Left lobe of liver (tissue), 2 donors: Measurements from ENCODE around the gene E2F3. TPM values are rescaled to one million over a fixed set of nuclear protein-coding genes. Genes with fewer than 3 reads are reported as not detected.

Experiments used
- ATAC-seq: fragments of 200-7000 bp; cut with Tn5 transposase; one replicate; pipeline ENCODE4 v1.9.1; 2020; ENCODE audit warnings: mild to moderate bottlenecking, moderate library complexity
- DNase-seq: peaks from one replicate; pipeline ENCODE4 v3.0.0-alpha.2; 2020; ENCODE audit warnings: low spot score
- total RNA-seq: library from RNA; stranded (reverse); gene quantifications from one replicate; pipeline ENCODE4 v1.2.1, GENCODE V29; 2021
- donor health status: DM: no; HTN: no; CAD: no; lungs with moderate emphysema.
- donor health status: DM: no; HTN: yes; CAD: no.

E2F3 gene
- total RNA-seq, 1 donor from 2014 or later = 1.4 TPM

DNA sequence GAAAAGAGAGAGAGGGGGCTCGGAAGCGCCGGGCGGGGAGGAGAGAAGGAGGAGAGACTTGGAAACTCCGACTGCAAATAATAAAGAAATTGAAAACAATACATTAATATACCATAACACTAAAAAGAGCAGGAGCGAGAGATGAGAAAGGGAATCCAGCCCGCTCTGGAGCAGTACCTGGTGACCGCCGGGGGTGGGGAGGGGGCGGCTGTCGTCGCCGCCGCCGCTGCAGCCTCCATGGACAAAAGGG, 338 bp downstream of the E2F3 start:
- no peak for ATAC-seq

DNA sequence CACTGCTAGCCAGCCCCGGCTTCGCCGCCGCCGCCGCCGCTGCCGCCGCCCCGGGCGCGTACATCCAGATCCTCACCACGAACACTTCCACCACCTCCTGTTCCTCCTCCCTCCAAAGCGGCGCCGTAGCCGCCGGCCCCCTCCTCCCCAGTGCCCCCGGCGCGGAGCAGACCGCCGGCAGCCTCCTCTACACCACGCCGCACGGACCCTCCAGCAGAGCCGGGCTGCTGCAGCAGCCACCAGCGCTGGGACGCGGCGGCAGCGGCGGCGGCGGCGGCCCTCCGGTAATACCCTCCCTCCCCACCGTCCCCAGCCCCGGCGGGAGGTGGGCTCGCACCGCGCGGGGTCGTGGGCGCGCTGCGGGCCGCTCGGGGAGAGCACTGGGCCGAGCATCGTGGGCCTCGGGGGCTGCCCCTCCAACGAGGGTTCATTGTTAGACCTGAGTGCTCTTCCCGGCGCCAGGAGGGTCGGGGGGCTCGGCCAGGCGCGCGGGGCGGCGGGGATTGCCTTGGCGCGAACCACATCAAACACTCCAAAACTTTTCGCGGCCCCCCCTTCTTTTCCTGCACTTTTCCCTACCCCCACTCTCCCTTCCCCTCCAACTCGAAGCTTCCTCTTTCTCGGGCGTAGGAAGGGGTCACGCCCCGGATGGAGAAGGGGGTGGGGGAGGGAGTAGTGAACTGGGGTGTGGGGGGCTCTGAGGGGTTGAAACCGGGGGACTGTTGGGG, 827 bp downstream of the E2F3 start:
- ATAC-seq (peak; percentile 3), DNase-seq (peak; percentile 55)

More for the DNA sequence above, 338 bp downstream of the E2F3 start:
- DNase-seq = no peak

DNA sequence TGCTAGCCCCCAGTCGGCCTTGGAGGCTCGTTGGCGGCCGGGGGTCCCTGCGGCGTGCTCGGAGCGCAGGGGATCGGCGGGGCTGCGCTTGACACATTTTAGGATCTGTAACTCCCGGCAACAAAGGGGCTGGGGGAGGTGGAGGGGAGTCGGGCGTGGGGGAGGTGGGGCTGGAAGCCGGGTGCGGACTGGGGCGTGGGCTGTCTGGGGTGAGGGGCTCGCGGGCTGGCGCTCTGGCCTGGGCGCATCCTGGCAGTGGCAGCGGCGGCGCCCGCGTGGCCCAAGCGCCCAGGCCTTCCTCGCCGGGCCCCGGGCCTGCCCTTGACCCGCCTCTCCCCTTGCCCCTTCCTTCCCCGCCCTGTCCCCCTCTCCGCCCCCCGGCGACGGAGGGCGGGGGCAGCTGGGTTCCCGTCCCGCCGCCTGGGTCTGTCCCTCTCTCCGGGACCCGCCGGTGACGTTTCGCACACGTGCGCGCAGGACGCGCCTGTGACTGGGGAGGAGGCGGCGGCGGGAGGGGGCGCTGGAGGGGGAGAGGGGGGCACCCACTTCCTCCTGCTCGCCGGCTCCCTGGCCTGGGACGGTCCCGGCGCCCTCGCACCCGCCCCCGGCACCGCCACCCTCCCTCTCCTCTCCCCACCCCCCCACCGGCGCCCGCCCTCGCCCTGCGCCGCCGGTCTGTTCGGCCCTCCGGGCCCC, 1.5 kb downstream of the E2F3 start:
- ATAC-seq = peak; percentile 51
- peak; percentile 83 for DNase-seq

DNA sequence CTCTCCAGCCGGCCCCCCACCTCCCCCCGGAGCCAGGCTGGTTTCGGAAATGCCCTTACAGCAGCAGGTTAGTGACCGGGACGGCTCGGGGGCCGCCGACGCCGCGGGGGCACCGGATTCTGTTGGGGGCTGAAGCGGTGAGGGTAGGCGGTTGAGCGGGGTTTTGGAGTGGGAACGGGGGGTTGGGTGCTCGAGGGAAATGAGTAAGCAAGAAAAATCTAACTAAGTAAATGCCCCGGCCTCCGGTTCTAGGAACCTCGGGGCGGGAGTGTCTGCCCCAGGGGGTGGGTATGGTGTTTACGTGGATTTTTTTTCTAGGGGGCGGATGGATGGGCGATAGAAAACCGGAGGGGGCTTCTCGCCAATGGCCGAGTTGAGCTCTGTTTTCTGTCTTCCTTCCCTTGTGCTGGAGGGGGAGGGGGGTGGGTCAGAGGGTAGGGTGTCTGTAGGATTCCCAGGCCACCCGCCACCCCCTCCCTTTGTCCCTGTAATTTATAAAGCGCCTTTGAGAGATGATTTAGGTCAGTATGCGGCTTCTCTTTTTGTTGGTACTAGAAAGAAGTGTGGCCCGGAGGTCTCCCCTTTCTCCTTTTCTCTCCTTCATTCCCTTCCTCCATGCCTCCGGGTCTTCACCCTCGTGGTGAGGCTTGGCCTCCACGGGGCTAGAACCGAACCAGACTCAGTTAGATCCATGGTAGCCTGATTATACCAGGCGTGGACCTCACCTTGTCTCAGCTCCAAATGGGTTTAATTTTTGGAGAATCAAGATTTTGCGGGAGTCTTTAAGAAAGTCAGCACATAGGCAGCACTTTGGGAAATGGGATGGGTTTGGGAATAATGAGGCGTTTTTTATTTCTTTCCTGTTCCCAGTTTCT, 2.3 kb downstream of the E2F3 start:
- DNase-seq (no peak), ATAC-seq (no peak)

DNA sequence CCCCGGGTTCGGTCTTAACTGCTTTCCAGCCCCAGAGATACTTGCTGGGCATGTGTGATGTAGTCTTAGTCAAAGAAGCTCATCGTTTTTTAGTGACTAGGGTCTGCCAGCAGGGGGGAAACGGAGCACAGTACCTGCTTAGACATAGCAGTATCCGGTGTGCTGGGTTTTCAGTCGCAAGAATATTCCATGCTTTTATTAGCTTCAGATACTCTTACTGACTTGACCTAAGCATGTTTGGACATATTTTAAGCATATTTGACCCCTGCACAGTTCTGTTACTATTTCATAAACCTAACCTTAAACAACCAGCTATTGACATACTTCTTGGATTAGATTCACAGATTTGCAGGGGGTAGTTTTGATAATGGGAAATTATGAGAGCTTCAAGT, 3.0 kb downstream of the E2F3 start:
- DNase-seq = no peak
- ATAC-seq = no peak

DNA sequence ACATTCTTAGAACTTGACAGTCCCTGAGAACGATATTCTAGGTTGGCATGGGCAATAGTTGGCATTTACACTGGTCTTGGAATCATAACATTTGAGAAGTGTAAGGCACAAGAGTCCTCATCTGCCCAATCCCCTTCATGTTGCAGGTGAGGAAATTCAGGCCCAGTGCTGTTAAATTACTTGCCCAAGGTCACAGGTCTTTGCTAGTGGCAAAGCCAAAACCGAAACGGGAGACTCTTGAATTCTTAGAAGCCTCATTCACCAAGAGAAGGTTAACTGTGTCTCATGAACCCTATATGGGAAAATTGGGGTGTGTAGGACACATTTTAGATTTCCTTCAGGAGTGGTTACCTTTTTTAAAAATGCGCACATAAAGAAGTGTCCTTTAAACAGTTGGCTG, 7.2 kb downstream of the E2F3 start:
- DNase-seq (no peak), ATAC-seq (no peak)

DNA sequence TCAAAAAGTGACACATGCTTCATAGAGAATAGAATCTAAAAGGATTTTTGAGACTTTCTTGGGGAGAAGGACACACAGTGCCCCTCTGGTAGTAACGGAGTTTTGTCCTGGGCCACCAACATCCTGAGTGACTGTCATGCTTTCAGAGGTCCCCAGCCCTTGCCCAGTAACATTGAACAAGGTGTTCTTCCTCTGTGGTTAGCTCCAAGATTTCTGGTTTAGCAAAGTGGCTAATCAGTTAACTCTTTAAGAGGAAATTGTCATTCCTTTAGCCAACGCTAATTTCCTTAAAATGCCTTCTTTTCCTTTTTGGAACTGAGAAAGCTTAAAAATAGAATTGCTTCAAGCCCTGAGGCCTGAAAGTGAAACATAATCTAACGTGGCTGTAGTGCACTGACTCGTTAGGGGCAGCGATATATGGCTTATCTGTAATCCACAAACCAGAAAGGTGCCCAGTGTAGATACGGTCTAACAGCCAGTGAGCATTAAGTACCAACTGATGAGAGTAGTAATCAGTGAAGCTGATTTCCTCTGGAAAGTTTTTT, 7.8 kb downstream of the E2F3 start:
- ATAC-seq (no peak), DNase-seq (no peak)

DNA sequence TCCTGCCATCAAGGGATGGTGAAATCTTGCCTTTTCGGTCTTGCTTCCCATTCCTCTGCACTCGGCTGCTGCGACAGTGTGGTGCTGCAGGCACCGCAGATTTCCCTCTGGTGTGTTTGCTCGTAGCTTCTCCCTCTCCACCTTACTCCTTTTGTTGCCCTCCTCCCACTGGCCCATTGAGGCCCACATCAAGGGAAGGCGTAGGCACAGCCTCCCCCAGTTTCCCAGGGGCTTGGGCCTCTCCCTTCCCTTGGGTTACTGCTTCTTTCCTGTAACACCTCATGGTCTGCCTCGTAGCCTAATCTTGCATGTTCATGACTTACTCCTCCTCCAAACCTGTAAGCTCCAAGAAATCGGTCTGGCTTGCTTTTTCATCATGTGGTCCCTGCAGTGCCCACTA, 9.9 kb downstream of the E2F3 start:
- no peak for DNase-seq
- no peak for ATAC-seq

DNA sequence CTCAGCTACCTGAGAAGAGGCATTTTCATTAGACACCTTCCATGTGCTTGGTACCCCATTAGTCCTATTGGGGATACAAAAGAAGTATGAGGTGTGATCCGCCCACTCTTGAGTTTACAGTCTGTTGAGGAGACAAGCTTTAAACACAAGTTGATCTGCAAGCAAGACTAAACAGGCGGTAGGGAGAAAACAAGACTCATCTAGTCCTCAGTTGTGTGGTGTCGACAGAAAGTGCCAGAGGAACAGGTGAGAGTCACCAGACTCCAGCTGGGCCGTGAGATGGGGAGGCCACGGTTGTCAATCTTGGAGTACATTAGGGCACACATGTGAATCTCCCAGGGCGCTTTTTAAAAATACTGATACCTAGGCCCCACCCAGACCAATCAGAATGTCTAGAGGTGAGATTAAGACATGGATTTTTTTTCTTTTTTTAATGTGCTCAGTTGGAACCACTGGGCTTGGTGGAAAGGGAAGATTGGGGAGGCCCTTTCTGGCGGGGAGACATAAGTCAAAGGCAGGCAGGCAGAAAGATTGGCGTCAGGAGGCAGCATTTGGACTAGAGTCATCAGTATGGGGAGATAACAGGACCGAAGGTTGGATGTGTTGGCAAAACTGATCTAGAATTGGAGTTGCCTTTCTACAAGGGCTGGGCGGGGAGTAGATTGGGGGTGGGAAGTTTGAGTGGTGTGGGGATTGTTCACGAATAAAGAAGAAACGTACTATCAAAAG, 10.4 kb downstream of the E2F3 start:
- no peak for DNase-seq
- ATAC-seq = no peak

DNA sequence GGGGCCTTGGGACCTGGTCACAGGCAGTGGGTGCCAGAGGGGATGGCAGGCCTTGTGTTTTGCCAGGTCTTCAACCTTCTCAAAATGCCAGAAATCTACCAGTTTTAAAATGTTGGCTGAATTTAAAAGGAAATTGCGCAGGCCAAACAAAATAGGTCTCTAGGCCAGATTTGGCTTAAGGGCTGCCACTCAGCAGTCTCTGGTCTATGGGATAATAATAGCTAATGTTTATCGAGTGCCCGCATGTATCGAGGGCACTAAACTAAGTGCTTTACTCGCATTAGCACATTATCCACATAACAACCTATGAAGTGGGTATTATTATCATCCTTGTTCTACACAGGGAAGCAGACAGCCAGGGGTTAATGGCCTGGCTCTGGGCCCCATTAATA, 11.0 kb downstream of the E2F3 start:
- no peak for ATAC-seq

DNA sequence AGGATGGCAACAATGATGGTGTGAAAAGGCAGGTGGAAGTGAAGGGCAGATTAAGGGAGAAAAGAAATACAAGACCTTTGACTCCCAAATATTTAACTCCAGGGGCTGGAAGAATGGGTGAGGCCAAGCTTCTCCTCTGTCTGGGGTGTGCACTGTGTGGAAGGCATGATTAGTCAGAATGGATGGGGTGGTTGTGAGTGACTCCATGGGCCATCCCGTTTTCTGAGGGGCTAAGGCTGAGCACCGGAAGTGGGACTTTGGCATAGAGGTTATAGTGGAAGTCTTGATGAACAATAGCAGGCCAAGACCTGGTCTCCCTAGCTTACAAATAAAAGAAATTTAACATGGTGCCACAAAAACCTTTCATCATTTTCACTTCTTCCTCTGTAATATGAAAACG, 12.1 kb downstream of the E2F3 start:
- ATAC-seq = no peak
- no peak for DNase-seq

More for the DNA sequence above, 11.0 kb downstream of the E2F3 start:
- no peak for DNase-seq

DNA sequence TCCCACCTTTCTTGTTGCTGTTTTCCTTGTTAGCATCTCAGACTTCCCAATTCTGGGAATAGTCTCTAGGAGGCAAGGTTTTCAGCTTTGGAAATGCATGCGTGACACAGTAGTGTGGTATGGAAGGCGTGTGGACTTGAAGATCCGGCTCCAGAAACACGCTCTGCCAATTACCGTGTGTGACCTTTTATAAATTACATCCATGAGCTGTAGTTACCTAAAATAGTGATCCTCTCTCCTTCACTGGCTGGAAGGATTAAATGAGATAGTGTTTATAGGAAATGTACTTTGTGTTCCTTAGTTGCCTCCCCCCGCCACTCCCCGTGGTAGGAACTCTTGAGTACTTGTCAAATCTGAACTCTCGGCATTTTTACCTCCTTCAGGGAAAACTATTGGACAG, 13.0 kb downstream of the E2F3 start:
- ATAC-seq (no peak), DNase-seq (no peak)

DNA sequence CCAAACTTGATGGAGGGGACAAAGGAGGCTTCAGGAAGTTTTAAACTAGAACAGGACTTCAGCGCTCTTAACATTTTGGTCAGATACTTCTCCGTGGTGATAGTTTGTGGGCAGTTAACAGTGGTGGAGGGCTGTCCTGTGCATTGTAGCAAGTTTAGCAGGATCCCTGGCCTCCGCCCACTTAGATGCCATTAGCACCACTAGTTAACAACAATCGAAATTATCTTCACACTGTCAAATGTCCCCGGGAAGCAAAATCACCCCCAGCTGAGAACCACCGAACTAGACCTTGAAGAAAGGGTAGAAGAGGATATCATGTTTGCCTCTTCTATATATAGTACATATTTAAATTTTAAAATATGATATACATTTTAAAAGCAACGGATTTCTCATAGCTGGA, 13.6 kb downstream of the E2F3 start:
- no peak for ATAC-seq
- DNase-seq = no peak

DNA sequence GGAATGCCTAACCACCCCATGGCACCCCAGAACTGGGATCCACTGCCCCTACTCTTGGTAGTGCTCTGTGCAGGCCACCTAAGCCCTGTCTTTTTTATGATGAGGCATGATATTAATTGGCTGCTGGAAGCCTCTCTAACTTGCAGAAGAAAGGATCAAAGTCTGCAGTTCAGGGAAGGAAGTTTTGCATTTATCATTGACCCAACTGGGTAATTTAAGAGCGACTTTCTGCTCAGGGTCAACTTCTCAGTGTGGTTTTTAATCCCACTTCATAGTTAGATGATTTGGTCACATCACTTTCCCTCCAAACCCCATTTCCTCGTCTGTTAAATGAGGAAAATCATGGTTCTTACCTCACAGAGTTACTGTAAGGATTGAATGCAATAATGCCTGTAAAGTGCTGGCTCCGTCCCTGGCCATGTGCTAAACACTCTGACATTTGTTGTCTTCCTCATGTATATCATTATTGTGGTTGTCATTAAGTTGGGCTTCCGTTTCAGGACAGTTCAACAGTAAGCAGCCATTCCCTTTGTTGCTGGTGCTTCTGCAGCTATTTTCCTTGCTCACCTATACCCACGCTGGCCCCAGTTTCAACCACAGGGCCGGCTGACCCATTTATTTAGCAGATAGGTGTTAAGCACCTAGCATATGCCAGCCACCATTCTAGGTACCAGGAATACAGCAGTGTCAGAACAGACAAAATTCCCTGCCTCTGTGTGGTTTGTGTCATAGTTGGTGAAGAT, 14.2 kb downstream of the E2F3 start:
- no peak for ATAC-seq
- no peak for DNase-seq

DNA sequence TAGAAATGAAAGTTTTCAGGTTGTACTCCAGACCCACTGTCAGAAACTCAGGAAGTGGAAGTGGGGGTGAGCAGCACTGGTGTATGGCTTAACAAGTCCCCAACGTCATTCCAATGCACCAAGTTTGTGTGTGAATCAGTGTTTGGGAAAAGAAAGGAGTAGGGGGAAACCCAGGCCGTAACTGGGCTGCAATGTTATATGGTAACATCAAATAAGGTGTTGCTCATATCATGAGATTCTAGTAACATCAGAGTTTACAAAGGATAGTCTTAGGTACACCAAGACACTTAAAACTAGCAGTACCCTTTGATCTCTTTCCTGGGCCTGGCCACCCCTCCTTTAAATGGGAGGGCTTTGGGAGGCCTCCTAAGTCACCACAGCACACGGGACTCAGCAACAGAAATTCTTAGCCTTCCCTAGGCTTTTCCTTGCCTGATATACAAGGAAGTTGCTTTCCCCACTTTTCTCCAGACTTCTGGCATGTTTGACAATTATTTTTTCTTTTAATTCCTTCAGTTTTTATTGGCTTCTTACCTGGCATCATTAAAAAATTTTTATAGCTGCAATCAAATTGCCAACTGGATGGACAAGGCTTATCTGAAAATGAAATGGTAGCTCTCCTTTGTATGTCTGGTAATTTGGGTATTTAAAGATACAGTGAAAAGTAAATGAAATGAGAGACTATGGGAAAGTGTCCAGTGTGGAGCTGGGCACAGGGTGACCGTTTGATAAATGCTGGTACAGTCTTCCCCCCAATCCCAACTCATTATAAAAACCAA, 15.1 kb downstream of the E2F3 start:
- no peak for ATAC-seq
- DNase-seq = no peak

DNA sequence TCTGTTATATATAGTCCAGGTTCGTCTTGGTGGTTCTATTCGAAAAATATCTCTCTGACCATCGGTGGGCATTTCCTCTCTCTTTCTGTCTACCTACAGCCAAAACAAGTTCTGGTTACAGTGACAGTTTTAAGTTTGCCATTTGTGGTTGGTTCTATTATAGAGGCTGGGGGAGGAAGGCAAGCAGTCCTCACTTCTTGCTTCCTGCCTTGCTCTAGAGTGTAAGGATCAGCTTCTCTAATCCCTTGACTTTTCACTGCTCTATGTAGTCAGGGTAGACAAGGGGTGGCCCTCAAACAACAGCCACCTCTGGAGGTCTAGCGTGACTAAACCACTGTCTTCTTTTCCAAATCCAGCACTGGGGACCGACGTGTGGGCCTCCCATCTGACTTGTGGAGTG, 16.1 kb downstream of the E2F3 start:
- ATAC-seq = no peak
- no peak for DNase-seq

DNA sequence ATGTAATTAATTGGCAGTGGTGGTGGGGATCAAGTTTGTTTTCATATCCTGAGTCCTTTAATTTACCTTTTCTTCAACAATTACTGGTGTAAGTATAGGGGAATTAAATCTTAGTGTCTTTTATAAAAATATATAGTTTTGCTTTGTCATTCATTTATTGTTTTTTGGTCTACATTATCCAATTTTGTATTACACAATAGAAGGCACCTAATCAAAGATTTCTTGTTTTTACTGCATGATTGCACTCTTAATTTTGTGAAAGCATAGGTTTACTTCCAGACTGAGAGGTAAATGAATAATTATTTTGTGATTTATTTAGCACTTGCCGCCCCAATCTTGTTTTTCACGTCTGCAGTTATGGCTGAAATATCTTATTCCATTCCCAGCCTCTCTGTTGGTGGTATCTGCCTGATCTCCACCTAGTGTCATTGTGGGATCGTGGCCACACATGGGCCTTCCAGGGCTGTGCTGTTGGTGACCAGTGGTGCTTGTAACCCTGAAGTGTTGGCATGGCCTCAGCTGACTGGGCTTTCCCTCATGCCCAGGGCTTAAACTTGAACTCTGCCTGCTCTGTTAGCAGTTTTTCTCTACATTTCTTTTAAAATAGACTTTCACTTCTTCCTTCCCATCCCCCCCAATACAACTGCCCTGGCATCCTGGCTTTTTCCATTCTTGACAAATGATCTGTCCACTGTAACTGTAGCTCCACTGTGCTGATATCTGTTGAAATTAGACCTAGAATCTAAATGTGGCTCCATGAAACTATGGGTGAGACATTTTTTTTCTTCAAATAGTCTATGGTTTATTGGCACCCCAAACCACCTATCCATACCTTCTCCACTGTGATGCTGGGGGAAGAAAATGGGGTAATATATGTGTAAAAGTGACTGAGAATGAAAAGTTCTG, 24.8 kb downstream of the E2F3 start:
- DNase-seq (no peak), ATAC-seq (no peak)

DNA sequence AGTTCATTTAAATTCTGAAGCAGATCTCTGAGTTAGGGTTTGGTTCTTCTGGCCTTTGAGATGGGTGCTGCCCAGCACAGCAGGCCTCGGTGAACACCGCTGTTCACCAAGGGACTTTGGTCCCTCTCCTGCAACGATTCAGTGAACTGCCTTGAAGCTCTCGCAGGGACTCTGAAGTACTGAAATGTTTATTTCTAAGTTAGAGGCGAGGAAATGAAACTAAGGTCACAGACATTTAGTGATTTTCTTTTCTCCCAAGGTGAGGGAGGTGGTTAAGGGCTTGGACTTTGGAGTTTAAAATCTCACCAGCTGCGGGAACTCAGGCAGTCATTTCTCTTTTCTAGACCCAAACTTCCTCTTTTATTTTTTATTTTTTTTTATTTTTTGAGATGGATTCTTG, 26.2 kb downstream of the E2F3 start:
- DNase-seq = no peak
- ATAC-seq = peak; percentile 75

DNA sequence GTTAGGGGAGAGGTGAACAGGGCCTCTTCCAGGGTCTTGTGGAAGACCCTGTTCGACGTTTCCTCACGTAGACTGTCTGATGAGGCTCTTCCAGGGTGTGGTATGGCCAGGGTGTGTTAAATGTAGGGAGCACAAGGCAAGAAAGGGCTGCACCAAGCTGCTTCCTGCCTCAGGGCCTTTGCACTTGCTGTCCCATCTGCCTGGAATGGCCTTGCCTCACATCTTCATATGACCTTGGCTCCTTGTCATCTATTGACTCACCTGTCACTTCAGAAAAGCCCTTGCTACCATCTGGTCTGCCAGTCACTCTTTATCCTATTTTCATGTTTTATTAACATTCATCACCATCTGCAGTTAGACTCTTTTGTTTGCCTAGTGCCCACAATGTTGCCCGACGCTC, 31.0 kb downstream of the E2F3 start:
- ATAC-seq (no peak), DNase-seq (no peak)
